Measurements from ENCODE around the gene DDX41. TPM values are rescaled to one million over a fixed set of nuclear protein-coding genes. Genes with fewer than 3 reads are reported as not detected.

Gene DDX41
- total and polyA plus RNA-seq, 10 of the 15 experiments (the other 5 are each of a cell fraction or from before 2014, with no cell fraction given): 32.7 to 215 (median 93.6) TPM

- Histone ChIP-seq H3K27me3 (replicated peaks in 1 of 2; ENCODE audit: control insufficient read depth in 2 of 2, insufficient read depth in 2 of 2, low read length in 1 of 2) (no peaks in the 10 kb centered on the region), H3K9ac (ENCODE audit: control insufficient read depth, insufficient read depth, low read length) (no peak overlapping the region), H3K4me2 (ENCODE audit: control insufficient read depth, insufficient read depth) (no peak overlapping the region), H3K79me2 (ENCODE audit: control insufficient read depth, insufficient read depth, low read length) (peaks cover 4% of the 10 kb centered on the region; the same call in 1 of the 2 replicates), H3K9me3 (replicated peaks; ENCODE audit: control insufficient read depth, insufficient read depth, low read length) (no peaks in the 10 kb centered on the region), H3K36me3 (ENCODE audit: control insufficient read depth in 2 of 2, insufficient read depth in 2 of 2, low read length in 1 of 2) (no peaks in the 10 kb centered on the region; a peak in 1 of 4 replicates), H2AFZ (ENCODE audit: control insufficient read depth, low read depth, low read length) (no peak overlapping the region), H3K4me3 (no peak overlapping the region), H3K27ac (ENCODE audit: control insufficient read depth, insufficient read depth) (no peak overlapping the region), H4K20me1 (ENCODE audit: control insufficient read depth, insufficient read depth) (no peaks in the 10 kb centered on the region), H3K4me1 (ENCODE audit: control insufficient read depth, insufficient read depth, low read length) (peaks cover 23% of the 10 kb centered on the region)
- no peak for DNase-seq (ENCODE audit: low read depth, low spot score)
- CTCF ChIA-PET: interaction anchor here (1.0 to 1.4 kb wide), 6 partner anchors 24 to 106 kb away, joined by 3 to 6 read pairs (median 3); no protein-coding TSS in a partner anchor
- RAD21 ChIA-PET (ENCODE audit: unreplicated experiment): interaction anchor here (0.9 kb wide), 1 partner anchor 25 kb away, joined by 3 read pairs; no protein-coding TSS in a partner anchor
- no peak for TF ChIP-seq EED (IDR thresholded peaks at IDR 0.05; ENCODE audit: low read depth)
- TF ChIP-seq CEBPB (IDR thresholded peaks at IDR 0.05; ENCODE audit: borderline replicate concordance in 1 of 2, low read depth in 2 of 2, low read length in 2 of 2): no peak
- no peak for ATAC-seq
- in situ Hi-C loops (cut with MboI) (no loop called here), intact Hi-C loops (cut with micrococcal nuclease; ENCODE audit: unreplicated experiment) (no loop called here)
- no TSS peak for BruUV-seq (replicated peaks)
- POLR2A ChIA-PET: interaction anchor here (0.5 to 1.7 kb wide), 2 partner anchors 20 to 117 kb away, joined by 6 to 7 read pairs; partner anchors contain the start of gene PDLIM7
- FAIRE-seq: no peak
- SMC1A ChIA-PET (ENCODE audit: uncharacterized antibody, unreplicated experiment): interaction anchor here (0.7 to 1.4 kb wide), 3 partner anchors 19 to 25 kb away, joined by 3 to 5 read pairs (median 3); partner anchors contain the start of gene PDLIM7
- WGBS (ENCODE audit: insufficient coverage, insufficient replicate concordance, low lambda C conversion rate, missing lambda C conversion rate): 80% methylated on average over 17 of the region's 18 CpGs
Observed at GRCh38 chr5:177476531-177477233, 40.1 kb downstream of the DDX41 start.

GRCh38 chr5:177475563-177476427, 41.0 kb downstream of the DDX41 start:
- CTCF ChIA-PET: interaction anchor here (0.8 to 2.1 kb wide), 4 partner anchors 19 to 73 kb away, joined by 3 to 8 read pairs (median 4); no protein-coding TSS in a partner anchor
- H3K4me1 ChIP-seq (ENCODE audit: control insufficient read depth, insufficient read depth, low read length): peaks cover 24% of the 10 kb centered on the region
- ATAC-seq: no peak

More at GRCh38 chr5:177475563-177476427, 41.0 kb downstream of the DDX41 start:
- ChIA-PET POLR2A (interaction anchor here (0.5 to 1.7 kb wide), 4 partner anchors 21 to 117 kb away, joined by 3 to 7 read pairs (median 4); partner anchors contain the start of gene PDLIM7), SMC1A (ENCODE audit: uncharacterized antibody, unreplicated experiment) (interaction anchor here (0.7 to 1.4 kb wide), 2 partner anchors 20 to 26 kb away, joined by 3 to 5 read pairs; no protein-coding TSS in a partner anchor), RAD21 (ENCODE audit: unreplicated experiment) (interaction anchor here (0.6 to 1.9 kb wide), 3 partner anchors 14 to 26 kb away, joined by 3 to 4 read pairs (median 3); no protein-coding TSS in a partner anchor)
- Histone ChIP-seq H3K4me2 (ENCODE audit: control insufficient read depth, insufficient read depth) (no peak overlapping the region), H3K79me2 (ENCODE audit: control insufficient read depth, insufficient read depth, low read length) (peaks cover 4% of the 10 kb centered on the region; the same call in 1 of the 2 replicates), H3K36me3 (ENCODE audit: control insufficient read depth in 2 of 2, insufficient read depth in 2 of 2, low read length in 1 of 2) (no peaks in the 10 kb centered on the region), H3K9me3 (replicated peaks; ENCODE audit: control insufficient read depth, insufficient read depth, low read length) (no peaks in the 10 kb centered on the region), H4K20me1 (ENCODE audit: control insufficient read depth, insufficient read depth) (no peaks in the 10 kb centered on the region), H3K27me3 (replicated peaks in 1 of 2; ENCODE audit: control insufficient read depth in 2 of 2, insufficient read depth in 2 of 2, low read length in 1 of 2) (no peaks in the 10 kb centered on the region), H3K27ac (ENCODE audit: control insufficient read depth, insufficient read depth) (no peak overlapping the region), H3K4me3 (no peak overlapping the region), H3K9ac (ENCODE audit: control insufficient read depth, insufficient read depth, low read length) (no peak overlapping the region), H2AFZ (ENCODE audit: control insufficient read depth, low read depth, low read length) (no peak overlapping the region)
- FAIRE-seq (no peak), DNase-seq (ENCODE audit: low read depth, low spot score) (no peak)
- TF ChIP-seq SPI1 (IDR thresholded peaks at IDR 0.05; ENCODE audit: borderline replicate concordance, insufficient read depth, low read depth, low read length) (no peak), ZNF274 (IDR thresholded peaks at IDR 0.05; ENCODE audit: insufficient read depth, insufficient read length) (no peak)
- WGBS (ENCODE audit: insufficient coverage, insufficient replicate concordance, low lambda C conversion rate, missing lambda C conversion rate): 59% methylated on average over 10 of the region's 11 CpGs
- no TSS peak for BruUV-seq (replicated peaks)
- in situ Hi-C loops (cut with MboI): no loop called here
- intact Hi-C loops (cut with micrococcal nuclease; ENCODE audit: unreplicated experiment): no loop called here

All from GM12878 (cell line).